H1 (cell line): Measurements from ENCODE around the gene ACACA. TPM values are rescaled to one million over a fixed set of nuclear protein-coding genes. Genes with fewer than 3 reads are reported as not detected.

Source experiments
- CTCF ChIA-PET: fragments of 300-600 bp; sonication (Branson Sonifier 250); formaldehyde crosslinking; loops from one replicate; lab custom pipeline; 2021; ENCODE audit not compliant: partially characterized antibody; lab: Charles Lee
- POLR2A ChIA-PET: fragments of 300-600 bp; sonication (Branson Sonifier 250); formaldehyde crosslinking; loops from one replicate; lab custom pipeline; 2021; ENCODE audit warnings: inconsistent platforms; ENCODE audit not compliant: partially characterized antibody; lab: Charles Lee
- DNase-seq, 2 experiments: peaks; one replicate each; pipeline versions ENCODE4 v3.0.0 to v3.0.0-alpha.2; 2010 to 2022; ENCODE audit warnings: low spot score in 2 of 2, low read depth in 1 of 2, mixed read lengths in 1 of 2
- FAIRE-seq: peaks from 2 replicates; lab custom pipeline; 2011; peaks lifted over from hg19 to GRCh38; lab: Jason Lieb, UNC
- H2AFZ ChIP-seq: 2 replicates; pipeline ENCODE4 v1.8.1; 2012; ENCODE audit warnings: low read length, inconsistent platforms
- H2AK5ac ChIP-seq: 2 replicates; pipeline ENCODE4 v1.6.1; 2013; ENCODE audit warnings: low read depth, low read length
- H2BK120ac ChIP-seq: replicated peaks from 2 replicates; pipeline ENCODE3; 2013; ENCODE audit warnings: low read depth, low read length, inconsistent platforms
- H2BK12ac ChIP-seq: 2 replicates; pipeline ENCODE4 v1.6.1; 2013; ENCODE audit warnings: low read depth, low read length
- H2BK15ac ChIP-seq: 2 replicates; pipeline ENCODE4 v1.6.1; 2013; ENCODE audit warnings: low read length
- H2BK20ac ChIP-seq: 2 replicates; pipeline ENCODE4 v1.6.1; 2013; ENCODE audit warnings: low read length
- H2BK5ac ChIP-seq: 2 replicates; pipeline ENCODE4 v1.6.1; 2013; ENCODE audit warnings: low read depth, low read length
- H3K14ac ChIP-seq: 2 replicates; pipeline ENCODE4 v1.6.1; 2013; ENCODE audit warnings: inconsistent platforms; ENCODE audit not compliant: insufficient read length
- H3K18ac ChIP-seq: 2 replicates; pipeline ENCODE4 v1.6.1; 2013; ENCODE audit warnings: low read length; ENCODE audit errors: extremely low read depth
- H3K23ac ChIP-seq: 2 replicates; pipeline ENCODE4 v1.6.1; 2013; ENCODE audit warnings: inconsistent platforms; ENCODE audit not compliant: insufficient read length
- H3K23me2 ChIP-seq: 2 replicates; pipeline ENCODE4 v1.6.1; 2013; ENCODE audit warnings: low read depth, low read length
- H3K27ac ChIP-seq: 2 replicates; pipeline ENCODE4 v1.6.1; 2011; ENCODE audit warnings: low read depth, low read length, inconsistent platforms
- H3K27me3 ChIP-seq, 4 experiments: replicated peaks in 1 of 4; 1 replicate in 1 of 4; 2 replicates in 3 of 4; pipeline versions ENCODE4 v1.6.1 to v1.8.1; 2011 to 2013; ENCODE audit warnings: low read length in 3 of 4, mild to moderate bottlenecking in 3 of 4, inconsistent platforms in 2 of 4, mixed read lengths in 2 of 4, moderate library complexity in 1 of 4; ENCODE audit not compliant: control insufficient read depth in 3 of 4, insufficient read depth in 3 of 4; ENCODE audit errors: extremely low read depth in 1 of 4
- H3K36me3 ChIP-seq, 4 experiments: 2 replicates each; pipeline versions ENCODE4 v1.6.1 to v1.8.1; 2011 to 2013; ENCODE audit warnings: mild to moderate bottlenecking in 4 of 4, low read length in 3 of 4, moderate library complexity in 2 of 4, control low read depth in 1 of 4, inconsistent platforms in 1 of 4; ENCODE audit not compliant: insufficient read depth in 4 of 4, control insufficient read depth in 2 of 4
- H3K4ac ChIP-seq: replicated peaks from 2 replicates; pipeline ENCODE3; 2013; ENCODE audit warnings: low read length, low read depth, mixed read lengths, inconsistent platforms; ENCODE audit not compliant: insufficient read length
- H3K4me1 ChIP-seq, 4 experiments: replicated peaks in 1 of 4; 1 replicate in 1 of 4; 2 replicates in 3 of 4; pipeline versions ENCODE4 v1.6.1 to v1.8.1; 2011 to 2013; ENCODE audit warnings: low read length in 3 of 4, inconsistent platforms in 2 of 4, mixed read lengths in 1 of 4; ENCODE audit not compliant: insufficient read depth in 4 of 4, control insufficient read depth in 3 of 4
- H3K4me2 ChIP-seq, 2 experiments: 2 replicates each; pipeline versions ENCODE4 v1.6.1 to v1.8.1; 2011 to 2013; ENCODE audit warnings: low read depth in 2 of 2, low read length in 2 of 2, control low read depth in 1 of 2, inconsistent platforms in 1 of 2, mild to moderate bottlenecking in 1 of 2; ENCODE audit not compliant: insufficient read depth in 1 of 2
- H3K4me3 ChIP-seq, 4 experiments: fragments of 200-600, 300-600 bp in 1 of 4; sonication (generic), shearing (Covaris generic), sonication (Bioruptor Twin) in 1 of 4; 2 replicates each; pipeline versions ENCODE4 v1.5.1 to v1.8.1; 2011 to 2016; ENCODE audit warnings: low read length in 4 of 4, low read depth in 3 of 4, control low read depth in 2 of 4, inconsistent platforms in 2 of 4, mild to moderate bottlenecking in 2 of 4, mixed read lengths in 1 of 4, moderate library complexity in 1 of 4; ENCODE audit not compliant: insufficient read depth in 2 of 4; ENCODE audit errors: extremely low read depth in 1 of 4
- H3K56ac ChIP-seq: replicated peaks from 2 replicates; pipeline ENCODE3; 2013; ENCODE audit warnings: low read depth, mild to moderate bottlenecking, mixed read lengths, low read length, inconsistent platforms; ENCODE audit not compliant: insufficient read length
- H3K79me1 ChIP-seq: 2 replicates; pipeline ENCODE4 v1.6.1; 2013; ENCODE audit warnings: low read depth, low read length, control low read depth
- H3K79me2 ChIP-seq, 2 experiments: 2 replicates each; pipeline versions ENCODE4 v1.6.1 to v1.8.1; 2012 to 2013; ENCODE audit warnings: low read length in 2 of 2, mild to moderate bottlenecking in 2 of 2, inconsistent platforms in 1 of 2; ENCODE audit not compliant: insufficient read depth in 2 of 2, control insufficient read depth in 1 of 2
- H3K9ac ChIP-seq, 4 experiments: replicated peaks in 1 of 4; 1 replicate in 1 of 4; 2 replicates in 3 of 4; pipeline versions ENCODE4 v1.6.1 to v1.8.1; 2011 to 2013; ENCODE audit warnings: low read depth in 3 of 4, low read length in 3 of 4, control low read depth in 2 of 4, mild to moderate bottlenecking in 2 of 4, moderate library complexity in 2 of 4, inconsistent platforms in 1 of 4; ENCODE audit errors: extremely low read depth in 1 of 4
- H3K9me3 ChIP-seq, 2 experiments: 2 replicates each; pipeline versions ENCODE4 v1.6.1 to v1.8.1; 2012 to 2013; ENCODE audit warnings: mild to moderate bottlenecking in 2 of 2, moderate library complexity in 2 of 2, control low read depth in 1 of 2, inconsistent platforms in 1 of 2, low read depth in 1 of 2, low read length in 1 of 2, mixed read lengths in 1 of 2; ENCODE audit not compliant: insufficient read depth in 2 of 2
- H4K20me1 ChIP-seq, 2 experiments: replicated peaks in 1 of 2; 2 replicates each; pipeline versions ENCODE3 to v1.8.1; 2011 to 2013; ENCODE audit warnings: inconsistent platforms in 2 of 2, low read length in 2 of 2, mild to moderate bottlenecking in 1 of 2; ENCODE audit not compliant: insufficient read depth in 2 of 2, control insufficient read depth in 1 of 2
- H4K5ac ChIP-seq: 2 replicates; pipeline ENCODE4 v1.6.1; 2013; ENCODE audit warnings: low read length, low read depth, mixed read lengths, inconsistent platforms; ENCODE audit not compliant: insufficient read length
- H4K8ac ChIP-seq: 2 replicates; pipeline ENCODE4 v1.8.0; 2013; ENCODE audit warnings: mild to moderate bottlenecking, moderate library complexity, low read length, inconsistent platforms; ENCODE audit not compliant: insufficient read depth; ENCODE audit errors: extremely low read depth
- H4K91ac ChIP-seq: replicated peaks from 2 replicates; pipeline ENCODE3; 2013; ENCODE audit warnings: low read length, mixed read lengths, inconsistent platforms; ENCODE audit not compliant: insufficient read length
- EZH2 ChIP-seq: fragments of 200-600 bp; sonication (generic); IDR thresholded peaks from 2 replicates; pipeline ENCODE4 v1.7.1; 2012; ENCODE audit warnings: low read depth, mild to moderate bottlenecking, moderate library complexity, low read length, inconsistent platforms; ENCODE audit not compliant: severe bottlenecking
- WGBS, 2 experiments: shearing (Covaris generic) in 1 of 2; methylation state at CpG; one replicate each; pipeline versions ENCODE4 v1.1.6 to v1.1.7; 2013 to 2015; ENCODE audit warnings: low lambda C conversion rate in 2 of 2, mixed read lengths in 2 of 2, inconsistent platforms in 1 of 2, low coverage in 1 of 2, missing lambda C conversion rate in 1 of 2; ENCODE audit not compliant: insufficient replicate concordance in 2 of 2, insufficient coverage in 1 of 2, insufficient read length in 1 of 2; ENCODE audit errors: extremely low coverage in 1 of 2, missing lambda C conversion rate in 1 of 2; 5-methylcytosine and 5-hydroxymethylcytosine counted together
- polyA plus RNA-seq, 7 experiments: library from polyadenylated mRNA; depleted of rRNA in 3 of 7; stranded (reverse) in 5 of 7; unstranded in 2 of 7; fragments of >200 nt in 5 of 7; fragments of 200-250 nt in 2 of 7; gene quantifications; 1 replicate in 5 of 7; 2 replicates in 1 of 7; 4 replicates in 1 of 7; pipeline versions ENCODE4 v1.2.1 to v1.2.3, GENCODE V29; 2011 to 2013; ENCODE audit warnings: missing spikeins in 2 of 7, mixed read lengths in 2 of 7
- total RNA-seq: library from RNA; stranded (reverse); fragmentation: NEBNext Ultra II Directional; extraction: Animal tissue kit (Norgen Biotek cat#: 25700); gene quantifications from 2 replicates; pipeline ENCODE4 v1.2.1, GENCODE V29; 2021
- TF ChIP-seq, protein P1 (sequence below), 3 experiments: IDR thresholded peaks; 1 replicate in 2 of 3; 2 replicates in 1 of 3; pipeline versions ENCODE4 v1.5.1 to v1.6.1; 2011; ENCODE audit warnings: low read length in 3 of 3, mild to moderate bottlenecking in 3 of 3, inconsistent platforms in 2 of 3, low read depth in 1 of 3, moderate library complexity in 1 of 3; ENCODE audit not compliant: insufficient read depth in 1 of 3; ENCODE audit errors: control extremely low read depth in 1 of 3

The ACACA gene
- total and polyA plus RNA-seq, 2 of the 8 experiments (the other 6 are each of a cell fraction or from before 2014, with no cell fraction given) = 74.0 to 160 TPM

DNA sequence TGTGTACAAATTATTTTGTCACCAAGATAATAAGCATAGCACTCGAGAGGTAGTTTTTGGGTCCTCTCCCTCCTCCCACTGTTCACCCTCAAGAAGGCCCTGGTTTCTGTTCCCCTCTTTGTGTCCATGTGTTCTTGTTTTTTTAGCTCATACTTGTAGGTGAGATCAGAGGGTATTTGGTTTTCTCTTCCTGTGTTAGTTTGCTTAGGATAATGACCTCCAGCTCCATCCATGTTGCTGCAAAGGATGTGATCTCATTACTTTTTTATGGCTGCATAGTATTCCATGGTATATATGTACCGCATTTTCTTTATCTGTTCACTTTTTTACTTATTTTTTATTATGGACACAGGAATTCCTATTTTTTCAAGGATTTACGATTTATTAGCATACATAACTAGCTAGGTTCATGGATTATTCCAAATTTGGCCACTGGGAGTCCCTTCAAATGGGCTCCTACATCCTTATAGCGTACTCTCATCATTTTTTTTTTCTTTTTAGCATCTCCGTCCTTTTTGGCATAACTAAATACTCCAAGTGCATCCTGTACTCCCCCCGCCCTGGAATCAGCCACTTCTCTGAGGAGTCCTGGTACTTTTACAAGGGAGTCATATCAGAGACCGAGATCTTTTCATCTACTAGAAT is 7.4 kb upstream of the ACACA start:
- Histone ChIP-seq H3K9ac (no peak overlapping the region), H4K5ac (no peak overlapping the region), H3K23ac (no peak overlapping the region), H4K20me1 (no peaks in the 10 kb centered on the region), H3K27me3 (no peaks in the 10 kb centered on the region), H4K91ac (no peak overlapping the region), H3K18ac (no peak overlapping the region), H3K4ac (no peak overlapping the region), H3K14ac (no peak overlapping the region), H3K79me1 (peaks cover 2% of the 10 kb centered on the region; the same call in 1 of the 2 replicates), H2BK5ac (no peak overlapping the region), H3K4me3 (no peak overlapping the region), H3K4me2 (no peak overlapping the region), H2BK12ac (no peak overlapping the region), H2BK20ac (no peak overlapping the region), H2AK5ac (no peak overlapping the region), H2BK120ac (no peak overlapping the region), H2BK15ac (no peak overlapping the region), H4K8ac (no peak overlapping the region), H3K27ac (no peak overlapping the region), H3K36me3 (peaks cover 10 to 27% (median 16%) of the 10 kb centered on the region in 4 experiments; a peak in 7 of 8 replicates), H3K4me1 (no peaks in the 10 kb centered on the region), H3K79me2 (no peaks in the 10 kb centered on the region), H3K23me2 (no peaks in the 10 kb centered on the region), H3K9me3 (no peaks in the 10 kb centered on the region), H3K56ac (no peak overlapping the region), H2AFZ (no peak overlapping the region)
- 90% methylated on average over 7 of the region's 7 CpGs; no CpG with 5 or more reads in 1 of the 2 experiments for WGBS, 2 experiments
- TF ChIP-seq, protein P1, sequence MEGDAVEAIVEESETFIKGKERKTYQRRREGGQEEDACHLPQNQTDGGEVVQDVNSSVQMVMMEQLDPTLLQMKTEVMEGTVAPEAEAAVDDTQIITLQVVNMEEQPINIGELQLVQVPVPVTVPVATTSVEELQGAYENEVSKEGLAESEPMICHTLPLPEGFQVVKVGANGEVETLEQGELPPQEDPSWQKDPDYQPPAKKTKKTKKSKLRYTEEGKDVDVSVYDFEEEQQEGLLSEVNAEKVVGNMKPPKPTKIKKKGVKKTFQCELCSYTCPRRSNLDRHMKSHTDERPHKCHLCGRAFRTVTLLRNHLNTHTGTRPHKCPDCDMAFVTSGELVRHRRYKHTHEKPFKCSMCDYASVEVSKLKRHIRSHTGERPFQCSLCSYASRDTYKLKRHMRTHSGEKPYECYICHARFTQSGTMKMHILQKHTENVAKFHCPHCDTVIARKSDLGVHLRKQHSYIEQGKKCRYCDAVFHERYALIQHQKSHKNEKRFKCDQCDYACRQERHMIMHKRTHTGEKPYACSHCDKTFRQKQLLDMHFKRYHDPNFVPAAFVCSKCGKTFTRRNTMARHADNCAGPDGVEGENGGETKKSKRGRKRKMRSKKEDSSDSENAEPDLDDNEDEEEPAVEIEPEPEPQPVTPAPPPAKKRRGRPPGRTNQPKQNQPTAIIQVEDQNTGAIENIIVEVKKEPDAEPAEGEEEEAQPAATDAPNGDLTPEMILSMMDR (IDR thresholded peaks at IDR 0.05; ENCODE audit: control extremely low read depth in 1 of 3, insufficient read depth in 1 of 3, low read depth in 1 of 3, low read length in 3 of 3) = peak in 1 of 3 experiments; percentile 11; a peak in 1 of 4 replicates
- no peak for TF ChIP-seq EZH2
- ChIA-PET POLR2A (interaction anchor here (0.6 to 1.2 kb wide), 3 partner anchors 9 to 30 kb away, joined by 3 to 4 read pairs (median 3); no protein-coding TSS in a partner anchor), CTCF (interaction anchor here (0.6 to 1.5 kb wide), 6 partner anchors 9 to 248 kb away, joined by 3 to 4 read pairs (median 4); no protein-coding TSS in a partner anchor)
- DNase-seq = no peak
- no peak for FAIRE-seq
